Activated B cell treated with CpG ODN at 0.5 μM for 24 hours (primary cell): ENCODE measurements around the gene ULBP3. TPM values are rescaled to one million over a fixed set of nuclear protein-coding genes. Genes with fewer than 3 reads are reported as not detected.

Experiments
- ATAC-seq: fragments of 200-7000 bp; cut with Tn5 transposase; one replicate; pipeline ENCODE4 v1.10.0; 2021; ENCODE audit warnings: low read depth, mild to moderate bottlenecking, moderate library complexity
- CTCF ChIA-PET: fragments of 350-600 bp; sonication (Branson Sonifier 250); formaldehyde crosslinking; loops from one replicate; lab custom pipeline; 2021; ENCODE audit warnings: antibody characterized with exemption; lab: Charles Lee
- POLR2A ChIA-PET: fragments of 350-600 bp; sonication (Branson Sonifier 250); formaldehyde crosslinking; loops from one replicate; lab custom pipeline; 2021; ENCODE audit warnings: antibody characterized with exemption; lab: Charles Lee
- DNase-seq: peaks from one replicate; pipeline ENCODE4 v3.0.0; 2022
- H3K27ac Mint-ChIP-seq: one replicate; pipeline ENCODE4 v1.8.0; 2020; ENCODE audit warnings: mixed read lengths
- H3K27me3 Mint-ChIP-seq: one replicate; pipeline ENCODE4 v1.8.0; 2021; ENCODE audit warnings: mixed read lengths
- H3K36me3 Mint-ChIP-seq: one replicate; pipeline ENCODE4 v1.8.0; 2021; ENCODE audit warnings: low read depth, mixed read lengths
- H3K4me1 Mint-ChIP-seq: one replicate; pipeline ENCODE4 v1.8.0; 2021; ENCODE audit warnings: mixed read lengths
- H3K4me3 Mint-ChIP-seq: one replicate; pipeline ENCODE4 v1.8.0; 2020; ENCODE audit warnings: mild to moderate bottlenecking, mixed read lengths
- H3K9me3 Mint-ChIP-seq: one replicate; pipeline ENCODE4 v1.8.0; 2020; ENCODE audit warnings: mixed read lengths
- CTCF ChIP-seq: fragments of 200-600 bp; IDR thresholded peaks from one replicate; pipeline ENCODE4 v1.8.0; 2022; ENCODE audit warnings: antibody characterized with exemption, mild to moderate bottlenecking
- intact Hi-C: fragments of 100-400 bp; cut with micrococcal nuclease; formaldehyde crosslinking; loops from one replicate; pipeline ENCODE4 v1.15.1; 2024
- total RNA-seq: library from RNA; stranded (reverse); gene quantifications from 2 replicates; pipeline ENCODE4 v1.2.3, GENCODE V29; 2022

Gene ULBP3
- total RNA-seq, 1 donor from 2014 or later: 0.80 TPM

DNA sequence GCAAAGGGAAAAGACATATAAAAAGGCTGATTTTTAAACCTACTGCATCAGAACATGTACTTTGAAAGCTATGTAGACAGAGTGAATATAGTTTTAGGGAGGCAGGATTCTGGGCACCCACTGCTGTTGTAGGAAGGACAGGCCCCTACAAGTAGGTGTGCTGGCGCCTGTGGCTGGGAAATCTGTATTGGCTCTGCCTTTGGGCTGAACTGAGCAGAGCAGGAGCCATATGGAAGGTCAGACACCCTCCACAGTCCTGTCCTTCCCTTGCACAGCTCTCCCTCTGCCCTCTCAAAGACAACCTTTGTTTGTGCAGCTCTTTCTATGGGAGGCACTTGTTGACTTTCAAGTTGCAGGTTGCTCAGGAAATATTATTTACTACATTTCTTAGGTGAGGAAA lies 18.4 kb upstream of the ULBP3 start:
- POLR2A ChIA-PET: interaction anchor here (0.6 kb wide), 1 partner anchor 54 kb away, joined by 3 read pairs; no protein-coding TSS in a partner anchor
- Mint-ChIP-seq H3K36me3 (no peaks in the 10 kb centered on the region), H3K9me3 (no peaks in the 10 kb centered on the region), H3K27me3 (peaks cover 32% of the 10 kb centered on the region), H3K4me3 (no peak overlapping the region), H3K27ac (no peak overlapping the region), H3K4me1 (no peaks in the 10 kb centered on the region)
- ATAC-seq (no peak), DNase-seq (no peak)
- TF ChIP-seq CTCF: no peak
- CTCF ChIA-PET: no interaction called here
- intact Hi-C loops: no loop called here

GRCh38 chr6:150086026-150086425 lies 17.1 kb upstream of the ULBP3 start:
- H3K27me3 Mint-ChIP-seq: peaks cover 32% of the 10 kb centered on the region
- H3K9me3 Mint-ChIP-seq: no peaks in the 10 kb centered on the region
- no peak overlapping the region for H3K27ac Mint-ChIP-seq
- ATAC-seq: no peak
- H3K4me1 Mint-ChIP-seq: no peaks in the 10 kb centered on the region
- no peaks in the 10 kb centered on the region for H3K36me3 Mint-ChIP-seq
- intact Hi-C loops: no loop called here
- no peak overlapping the region for H3K4me3 Mint-ChIP-seq
- ChIA-PET POLR2A (no interaction called here), CTCF (no interaction called here)
- TF ChIP-seq CTCF: no peak
- no peak for DNase-seq

DNA sequence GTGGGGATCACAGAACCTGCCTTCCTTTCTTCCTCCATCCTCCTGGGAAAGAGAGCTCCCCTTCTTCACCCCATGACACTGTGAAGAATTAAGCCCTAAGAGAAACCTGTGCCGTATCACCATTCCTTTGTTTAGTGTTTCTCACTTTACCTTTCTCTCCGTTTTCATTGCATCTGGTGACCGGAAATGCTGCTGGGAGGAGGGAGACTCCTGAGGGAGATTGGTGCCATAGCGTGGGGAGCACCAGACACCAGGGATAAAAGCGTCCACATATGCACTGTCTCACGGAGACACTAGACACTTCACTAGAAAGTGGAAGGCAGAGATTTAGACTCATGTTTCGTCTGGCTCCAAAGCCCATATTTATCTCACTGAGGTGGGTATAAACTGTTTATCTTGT lies 15.5 kb upstream of the ULBP3 start:
- intact Hi-C loops: no loop called here
- ChIA-PET CTCF (no interaction called here), POLR2A (no interaction called here)
- Mint-ChIP-seq H3K27ac (no peak overlapping the region), H3K9me3 (no peaks in the 10 kb centered on the region), H3K4me1 (peaks cover 2% of the 10 kb centered on the region), H3K4me3 (no peak overlapping the region), H3K27me3 (peaks cover 40% of the 10 kb centered on the region), H3K36me3 (no peaks in the 10 kb centered on the region)
- no peak for TF ChIP-seq CTCF
- DNase-seq (no peak), ATAC-seq (no peak)

GRCh38 chr6:150083839-150084238 lies 14.9 kb upstream of the ULBP3 start:
- Mint-ChIP-seq H3K9me3 (no peaks in the 10 kb centered on the region), H3K4me3 (no peak overlapping the region), H3K27ac (no peak overlapping the region), H3K36me3 (no peaks in the 10 kb centered on the region), H3K4me1 (peaks cover 2% of the 10 kb centered on the region), H3K27me3 (peaks cover 42% of the 10 kb centered on the region)
- intact Hi-C loops: no loop called here
- ChIA-PET POLR2A (no interaction called here), CTCF (interaction anchor here (0.8 kb wide), 1 partner anchor 312 kb away, joined by 3 read pairs; no protein-coding TSS in a partner anchor)
- no peak for TF ChIP-seq CTCF
- ATAC-seq (no peak), DNase-seq (no peak)

DNA sequence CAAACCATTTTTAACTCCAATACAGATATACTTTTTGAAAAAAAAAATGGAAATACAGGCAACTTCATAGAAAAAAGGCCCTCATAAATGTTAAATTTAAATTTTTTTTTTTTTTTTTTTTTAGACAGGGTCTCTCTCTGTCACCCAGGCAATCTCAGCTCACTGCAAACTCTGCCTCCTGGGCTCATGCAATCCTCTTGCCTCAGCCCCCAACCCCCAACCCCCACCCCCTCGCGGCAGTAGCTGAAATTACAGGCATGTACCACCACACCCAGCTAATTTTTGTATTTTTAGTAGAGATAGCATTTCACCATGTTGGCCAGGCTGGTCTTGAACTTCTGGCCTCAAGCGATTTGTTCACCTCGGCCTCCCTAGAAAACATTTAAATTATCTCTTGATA lies 12.8 kb upstream of the ULBP3 start:
- Mint-ChIP-seq H3K4me3 (no peak overlapping the region), H3K36me3 (no peaks in the 10 kb centered on the region), H3K9me3 (no peaks in the 10 kb centered on the region), H3K27ac (no peak overlapping the region), H3K4me1 (peaks cover 2% of the 10 kb centered on the region), H3K27me3 (peaks cover 45% of the 10 kb centered on the region)
- no peak for DNase-seq
- ChIA-PET CTCF (interaction anchor here (1.2 to 5.3 kb wide), 6 partner anchors 254 to 736 kb away, joined by 4 to 72 read pairs (median 7); no protein-coding TSS in a partner anchor), POLR2A (interaction anchor here (0.7 kb wide), 1 partner anchor 248 kb away, joined by 7 read pairs; no protein-coding TSS in a partner anchor)
- intact Hi-C loops: no loop called here
- TF ChIP-seq CTCF: no peak
- no peak for ATAC-seq
